GM19452 (cell line): ENCODE results near the gene OR52E6.
A peak's percentile ranks its signal among the peaks of the same experiment; 100 is the strongest.

Experiments used
- ATAC-seq: cut with Tn5 transposase; IDR thresholded peaks from one replicate; pipeline ENCODE4 v1.9.1; 2021; ENCODE audit not compliant: unreplicated experiment

Gene OR52E6

GRCh38 chr11:5841797-5842196, at the start of gene OR52E6:
Gene OR52E6 (minus strand): TSS chr11:5841897. CDS start chr11:5841897, 0 bp downstream.
- no peak for ATAC-seq

- ATAC-seq, result no peak
Observed at GRCh38 chr11:5891216-5891800, 49.6 kb upstream of the OR52E6 start.

GRCh38 chr11:5887661-5888060, 46.0 kb upstream of the OR52E6 start:
- no peak for ATAC-seq

- ATAC-seq, result no peak
Observed at GRCh38 chr11:5887172-5887571, 45.5 kb upstream of the OR52E6 start.

GRCh38 chr11:5881756-5882155, 40.1 kb upstream of the OR52E6 start:
- no peak for ATAC-seq

- no peak for ATAC-seq
Observed at GRCh38 chr11:5880329-5880728, 38.6 kb upstream of the OR52E6 start, which contains the start of gene OR52E4. Gene OR52E4 (plus strand): TSS chr11:5880629. CDS start chr11:5884293, 3,664 bp downstream.

- ATAC-seq, result no peak
Observed at GRCh38 chr11:5878564-5878963, 36.9 kb upstream of the OR52E6 start.

- ATAC-seq, result no peak
Observed at GRCh38 chr11:5865826-5866225, 24.1 kb upstream of the OR52E6 start.

- no peak for ATAC-seq
Observed at GRCh38 chr11:5857590-5857989, 15.9 kb upstream of the OR52E6 start, which contains the start of gene OR52E8. Gene OR52E8 (minus strand): TSS chr11:5857690. CDS start chr11:5857690, 0 bp downstream.

GRCh38 chr11:5851002-5851401, 9.3 kb upstream of the OR52E6 start:
- no peak for ATAC-seq

- no peak for ATAC-seq
Observed at GRCh38 chr11:5847711-5848110, 6.0 kb upstream of the OR52E6 start.

- ATAC-seq, result no peak
Observed at GRCh38 chr11:5846701-5847100, 5.0 kb upstream of the OR52E6 start.

- no peak for ATAC-seq
Observed at GRCh38 chr11:5837695-5838094, 4.0 kb downstream of the OR52E6 start.

- no peak for ATAC-seq
Observed at GRCh38 chr11:5833446-5833845, 8.3 kb downstream of the OR52E6 start.

- no peak for ATAC-seq
Observed at GRCh38 chr11:5831196-5831829, 10.4 kb downstream of the OR52E6 start.

- peak; percentile 58 for ATAC-seq
Observed at GRCh38 chr11:5818245-5818886, 23.3 kb downstream of the OR52E6 start.

GRCh38 chr11:5815534-5815933, 26.2 kb downstream of the OR52E6 start:
- ATAC-seq, result no peak

GRCh38 chr11:5809905-5810795, 31.5 kb downstream of the OR52E6 start:
- ATAC-seq, result no peak

GRCh38 chr11:5809122-5809519, 32.6 kb downstream of the OR52E6 start:
- ATAC-seq, result peak; percentile 37

GRCh38 chr11:5808500-5809121, 33.1 kb downstream of the OR52E6 start, which contains the start of gene OR52N2:
Gene OR52N2 (plus strand): TSS chr11:5808924. CDS start chr11:5820336, 11,412 bp downstream.
- peak; percentile 91 for ATAC-seq

GRCh38 chr11:5807580-5807979, 34.1 kb downstream of the OR52E6 start:
- no peak for ATAC-seq
